Measurements from ENCODE around the gene PFDN1.
A peak's percentile ranks its signal among the peaks of the same experiment; 100 is the strongest.

The PFDN1 gene

GRCh38 chr5:140296289-140296688 lies 6.6 kb downstream of the PFDN1 start:
- DNase-seq (ENCODE audit: low read depth, low spot score) = peak; percentile 16

GRCh38 chr5:140295414-140295813 lies 7.5 kb downstream of the PFDN1 start:
- peak; percentile 92 for DNase-seq (ENCODE audit: low read depth, low spot score)

GRCh38 chr5:140294753-140295152 lies 8.1 kb downstream of the PFDN1 start:
- DNase-seq (ENCODE audit: low read depth, low spot score) = no peak

- DNase-seq (ENCODE audit: low read depth, low spot score) = no peak
These were observed 9.1 kb downstream of the PFDN1 start for GRCh38 chr5:140293849-140294100.

- peak; percentile 30 for DNase-seq (ENCODE audit: low read depth, low spot score)
These were observed 9.6 kb downstream of the PFDN1 start for GRCh38 chr5:140293091-140293848.

GRCh38 chr5:140292212-140293036 lies 10.5 kb downstream of the PFDN1 start:
- no peak for DNase-seq (ENCODE audit: low read depth, low spot score)

GRCh38 chr5:140287801-140288521 lies 14.9 kb downstream of the PFDN1 start:
- DNase-seq (ENCODE audit: low read depth, low spot score) = no peak

GRCh38 chr5:140286424-140286823 lies 16.5 kb downstream of the PFDN1 start:
- no peak for DNase-seq (ENCODE audit: low read depth, low spot score)

- no peak for DNase-seq (ENCODE audit: low read depth, low spot score)
These were observed 18.9 kb downstream of the PFDN1 start for GRCh38 chr5:140284013-140284412.

- DNase-seq (ENCODE audit: low read depth, low spot score) = no peak
These were observed 20.6 kb downstream of the PFDN1 start for GRCh38 chr5:140282266-140282665.

GRCh38 chr5:140275837-140276236 lies 27.1 kb downstream of the PFDN1 start:
- no peak for DNase-seq (ENCODE audit: low read depth, low spot score)

- no peak for DNase-seq (ENCODE audit: low read depth, low spot score)
These were observed 29.5 kb downstream of the PFDN1 start for GRCh38 chr5:140273401-140273877.

GRCh38 chr5:140270008-140270407 lies 32.9 kb downstream of the PFDN1 start:
- DNase-seq (ENCODE audit: low read depth, low spot score) = no peak

- DNase-seq (ENCODE audit: low read depth, low spot score) = no peak
These were observed 35.3 kb downstream of the PFDN1 start for GRCh38 chr5:140267559-140268018.

- DNase-seq (ENCODE audit: low read depth, low spot score) = no peak
These were observed 35.7 kb downstream of the PFDN1 start for GRCh38 chr5:140267201-140267540.

GRCh38 chr5:140266471-140267200 lies 36.3 kb downstream of the PFDN1 start:
- no peak for DNase-seq (ENCODE audit: low read depth, low spot score)

- no peak for DNase-seq (ENCODE audit: low read depth, low spot score)
These were observed 37.1 kb downstream of the PFDN1 start for GRCh38 chr5:140265845-140266244.

GRCh38 chr5:140262839-140263238 lies 40.1 kb downstream of the PFDN1 start:
- DNase-seq (ENCODE audit: low read depth, low spot score) = no peak

GRCh38 chr5:140262221-140262620 lies 40.7 kb downstream of the PFDN1 start:
- no peak for DNase-seq (ENCODE audit: low read depth, low spot score)

GRCh38 chr5:140261403-140262171 lies 41.3 kb downstream of the PFDN1 start:
- DNase-seq (ENCODE audit: low read depth, low spot score) = peak; percentile 92

GRCh38 chr5:140260089-140260656 lies 42.7 kb downstream of the PFDN1 start:
- DNase-seq (ENCODE audit: low read depth, low spot score) = no peak
